ENCODE results near the gene GRK3.

DNA sequence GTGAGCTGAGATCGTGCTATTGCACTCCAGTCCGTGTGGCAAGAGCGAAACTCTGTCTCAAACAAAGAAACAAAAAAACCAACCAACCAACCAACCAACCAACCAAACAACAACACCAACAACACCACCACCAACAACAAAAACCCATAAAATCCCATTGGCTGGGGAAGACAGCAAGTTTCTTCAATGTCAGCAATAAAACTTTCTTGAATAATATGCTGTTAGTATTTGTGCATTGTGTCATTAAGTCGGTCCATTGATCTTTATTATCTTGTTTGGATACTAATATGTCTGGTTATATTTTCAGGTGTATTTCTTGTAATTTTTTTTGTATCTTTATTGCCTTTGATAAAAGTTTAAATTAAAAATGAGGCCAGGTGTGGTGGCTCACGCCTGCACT is 9.4 kb downstream of the GRK3 start:
- TF ChIP-seq, protein P1, sequence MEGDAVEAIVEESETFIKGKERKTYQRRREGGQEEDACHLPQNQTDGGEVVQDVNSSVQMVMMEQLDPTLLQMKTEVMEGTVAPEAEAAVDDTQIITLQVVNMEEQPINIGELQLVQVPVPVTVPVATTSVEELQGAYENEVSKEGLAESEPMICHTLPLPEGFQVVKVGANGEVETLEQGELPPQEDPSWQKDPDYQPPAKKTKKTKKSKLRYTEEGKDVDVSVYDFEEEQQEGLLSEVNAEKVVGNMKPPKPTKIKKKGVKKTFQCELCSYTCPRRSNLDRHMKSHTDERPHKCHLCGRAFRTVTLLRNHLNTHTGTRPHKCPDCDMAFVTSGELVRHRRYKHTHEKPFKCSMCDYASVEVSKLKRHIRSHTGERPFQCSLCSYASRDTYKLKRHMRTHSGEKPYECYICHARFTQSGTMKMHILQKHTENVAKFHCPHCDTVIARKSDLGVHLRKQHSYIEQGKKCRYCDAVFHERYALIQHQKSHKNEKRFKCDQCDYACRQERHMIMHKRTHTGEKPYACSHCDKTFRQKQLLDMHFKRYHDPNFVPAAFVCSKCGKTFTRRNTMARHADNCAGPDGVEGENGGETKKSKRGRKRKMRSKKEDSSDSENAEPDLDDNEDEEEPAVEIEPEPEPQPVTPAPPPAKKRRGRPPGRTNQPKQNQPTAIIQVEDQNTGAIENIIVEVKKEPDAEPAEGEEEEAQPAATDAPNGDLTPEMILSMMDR (IDR thresholded peaks at IDR 0.05) = no peak
- no peak for TF ChIP-seq POLR2A (IDR thresholded peaks at IDR 0.05)
